A549 treated with ZK216348 at 1 μM for 4 hours (cell line): ENCODE results near the gene TMEM126B. TPM values are rescaled to one million over a fixed set of nuclear protein-coding genes. Genes with fewer than 3 reads are reported as not detected.

Source experiments
- total RNA-seq: library from RNA; stranded (reverse); fragments of 200-300 nt; extraction: Qiagen RNA extraction; gene quantifications from 5 replicates; pipeline ENCODE4 v1.2.3, GENCODE V29; 2022; ENCODE audit warnings: low read depth

The TMEM126B gene
- 44.3 to 78.2 TPM (median 51.1 TPM) in 5 replicates for total RNA-seq

GRCh38 chr11:85627998-85628770, at the start of gene TMEM126B:
Gene TMEM126B (plus strand): TSS chr11:85628593. CDS start chr11:85628608, 15 bp downstream.

DNA sequence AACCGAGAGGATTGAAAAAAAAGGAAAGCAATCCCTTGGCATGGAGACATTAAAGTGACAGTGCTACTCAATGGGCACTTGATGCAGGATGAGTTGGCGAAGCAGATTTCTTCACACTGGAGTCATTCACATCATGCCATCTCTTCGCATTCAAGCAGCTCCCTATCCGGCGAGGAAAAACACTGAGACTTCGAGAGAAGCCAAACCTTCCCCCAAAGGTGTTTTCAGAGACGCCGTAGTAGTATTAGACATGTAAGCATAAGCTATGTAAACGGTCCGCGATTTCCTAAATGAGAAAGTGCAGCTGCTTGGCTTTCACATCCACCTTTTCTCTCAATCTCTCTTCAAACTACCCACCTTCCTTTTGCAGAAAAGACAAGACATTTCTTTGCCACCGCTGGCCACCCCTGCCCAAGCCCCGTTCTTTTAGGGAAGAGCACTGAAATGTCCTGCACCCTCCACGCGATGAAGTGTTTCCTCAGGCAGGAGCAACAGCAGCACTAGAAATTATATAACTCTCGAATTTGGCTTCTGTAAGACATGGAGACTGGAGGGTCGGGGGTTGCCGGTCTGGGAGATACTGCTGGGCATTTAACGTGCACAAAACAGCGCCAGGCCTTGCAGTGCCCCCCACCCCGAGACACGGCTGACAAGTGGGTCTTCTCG, 928 bp upstream of the TMEM126B start, which contains the start of gene DLG2:
DLG2 (minus strand) TSS at position 13 of the 666 bp plus-strand sequence.

DNA sequence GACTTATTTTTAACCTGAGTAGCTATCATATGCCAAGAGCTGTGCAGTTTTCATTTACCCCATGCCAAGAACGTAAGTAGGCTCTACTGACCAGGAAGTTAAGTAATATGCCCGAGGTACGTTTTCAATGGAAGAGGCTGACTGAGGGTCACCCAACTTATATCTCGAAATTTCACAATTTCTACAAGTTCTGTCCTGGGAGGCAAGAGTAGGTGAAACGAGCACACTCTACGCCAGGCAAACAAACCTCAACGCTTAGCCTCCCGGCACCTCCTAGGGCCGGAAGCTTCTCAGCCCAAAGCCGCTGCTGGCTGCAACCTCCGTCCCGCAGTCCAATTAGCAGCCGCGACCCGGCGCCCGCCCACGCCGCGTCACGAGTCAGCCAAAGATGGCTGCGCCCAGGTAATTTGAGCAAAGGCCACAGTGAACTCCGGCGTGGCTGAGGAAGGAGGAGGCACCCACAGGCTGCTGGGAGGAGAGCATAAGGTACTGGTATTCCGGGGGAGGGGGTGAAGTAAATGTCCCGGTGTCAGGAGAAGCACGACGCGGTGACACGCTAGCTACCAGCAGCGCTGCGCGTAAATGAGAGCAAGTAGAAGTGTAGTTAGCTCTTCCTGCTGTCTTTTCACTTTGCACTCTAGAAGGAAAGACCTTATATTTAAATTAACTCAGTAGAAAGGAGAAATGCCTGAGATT, 19.4 kb downstream of the TMEM126B start, which contains the start of gene TMEM126A:
TMEM126A (plus strand) TSS at position 364 of the 696 bp plus-strand sequence. CDS start 2,289 bp downstream, outside the sequence.

GRCh38 chr11:85664615-85665481, 36.5 kb downstream of the TMEM126B start, which contains the start of gene CREBZF:
Gene CREBZF (minus strand): TSS chr11:85665129. CDS start chr11:85664875, 254 bp downstream.

GRCh38 chr11:85685820-85686459, 57.5 kb downstream of the TMEM126B start, which contains the start of gene CCDC89:
Gene CCDC89 (minus strand): TSS chr11:85686195. CDS start chr11:85686130, 65 bp downstream.

Other genes with a start within 250 kb of the TMEM126B start
- gene DLG2, start 1.2 kb upstream of the TMEM126B start, total RNA-seq, result 0.15 to 0.26 TPM (median 0.20 TPM) in 5 replicates
- gene TMEM126A, start 19.4 kb downstream of the TMEM126B start, total RNA-seq, result 44.5 to 74.1 TPM (median 56.3 TPM) in 5 replicates
- 19.6 to 33.4 TPM (median 28.1 TPM) in 5 replicates for gene CREBZF, start 36.5 kb downstream of the TMEM126B start, total RNA-seq
- not detected in 5 replicates for gene CCDC89, start 57.6 kb downstream of the TMEM126B start, total RNA-seq
- gene SYTL2, start 182.5 kb downstream of the TMEM126B start, total RNA-seq, result 8.7 to 20.6 TPM (median 10.6 TPM) in 5 replicates
- gene CCDC83, start 226.8 kb downstream of the TMEM126B start, total RNA-seq, result not detected in 5 replicates